HUES6 (cell line): Measurements from ENCODE around the gene ABL2.
"Not testable (repeated sequence)": the region's sequence is repeated elsewhere in the genome, so short reads cannot be mapped to it uniquely, and the experiment has no call there.

Source experiments
- H3K27ac ChIP-seq: 2 replicates; pipeline ENCODE4 v1.7.0; 2013; ENCODE audit warnings: low read depth, mild to moderate bottlenecking, low read length, inconsistent platforms
- H3K27me3 ChIP-seq: 2 replicates; pipeline ENCODE4 v1.6.1; 2013; ENCODE audit warnings: low read length; ENCODE audit not compliant: control insufficient read depth, insufficient read depth
- H3K36me3 ChIP-seq: 2 replicates; pipeline ENCODE4 v1.6.1; 2013; ENCODE audit warnings: low read length; ENCODE audit not compliant: control insufficient read depth, insufficient read depth
- H3K4me1 ChIP-seq: 2 replicates; pipeline ENCODE4 v1.6.1; 2013; ENCODE audit warnings: low read length; ENCODE audit not compliant: control insufficient read depth, insufficient read depth
- H3K4me3 ChIP-seq: 2 replicates; pipeline ENCODE4 v1.5.1; 2013; ENCODE audit warnings: low read depth, low read length
- H3K9ac ChIP-seq: one replicate; pipeline ENCODE4 v1.6.1; 2013; ENCODE audit warnings: mild to moderate bottlenecking, low read length
- H3K9me3 ChIP-seq: 2 replicates; pipeline ENCODE4 v1.6.1; 2013; ENCODE audit warnings: low read depth, low read length; ENCODE audit not compliant: control insufficient read depth, insufficient read depth

Gene ABL2

DNA sequence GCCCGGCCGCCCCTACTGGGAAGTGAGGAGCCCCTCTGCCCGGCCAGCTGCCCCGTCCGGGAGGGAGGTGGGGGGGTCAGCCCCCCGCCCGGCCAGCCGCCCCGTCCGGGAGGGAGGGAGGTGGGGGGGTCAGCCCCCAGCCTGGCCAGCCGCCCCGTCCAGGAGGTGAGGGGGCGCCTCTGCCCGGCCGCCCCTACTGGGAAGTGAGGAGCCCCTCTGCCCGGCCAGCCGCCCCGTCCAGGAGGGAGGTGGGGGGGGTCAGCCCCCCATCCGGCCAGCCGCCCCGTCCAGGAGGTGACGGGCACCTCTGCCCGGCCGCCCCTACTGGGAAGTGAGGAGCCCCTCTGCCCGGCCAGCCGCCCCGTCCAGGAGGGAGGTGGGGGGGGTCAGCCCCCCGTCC, 93.8 kb downstream of the ABL2 start:
- not testable (repeated sequence) for H3K9ac ChIP-seq, H3K27me3 ChIP-seq, H3K27ac ChIP-seq, H3K4me3 ChIP-seq, H3K4me1 ChIP-seq
- Histone ChIP-seq H3K36me3 (peaks cover 10% of the 10 kb centered on the region; the same call in 1 of the 2 replicates), H3K9me3 (peaks cover 19% of the 10 kb centered on the region)

DNA sequence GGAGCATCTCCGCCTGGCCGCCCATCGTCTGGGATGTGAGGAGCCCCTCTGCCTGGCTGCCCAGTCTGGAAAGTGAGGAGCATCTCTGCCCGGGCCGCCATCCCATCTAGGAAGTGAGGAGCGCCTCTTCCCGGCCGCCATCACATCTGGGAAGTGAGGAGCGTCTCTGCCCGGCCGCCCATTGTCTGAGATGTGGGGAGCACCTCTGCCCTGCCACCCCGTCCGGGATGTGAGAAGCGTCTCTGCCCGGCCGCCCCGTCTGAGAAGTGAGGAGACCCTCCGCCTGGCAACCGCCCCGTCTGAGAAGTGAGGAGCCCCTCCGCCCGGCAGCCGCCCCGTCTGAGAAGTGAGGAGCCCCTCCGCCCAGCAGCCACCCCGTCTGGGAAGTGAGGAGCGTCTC, 94.3 kb downstream of the ABL2 start:
- not testable (repeated sequence) for H3K4me3 ChIP-seq, H3K9ac ChIP-seq, H3K27me3 ChIP-seq, H3K27ac ChIP-seq, H3K4me1 ChIP-seq
- peaks cover 16% of the 10 kb centered on the region for H3K9me3 ChIP-seq
- peaks cover 12% of the 10 kb centered on the region for H3K36me3 ChIP-seq

DNA sequence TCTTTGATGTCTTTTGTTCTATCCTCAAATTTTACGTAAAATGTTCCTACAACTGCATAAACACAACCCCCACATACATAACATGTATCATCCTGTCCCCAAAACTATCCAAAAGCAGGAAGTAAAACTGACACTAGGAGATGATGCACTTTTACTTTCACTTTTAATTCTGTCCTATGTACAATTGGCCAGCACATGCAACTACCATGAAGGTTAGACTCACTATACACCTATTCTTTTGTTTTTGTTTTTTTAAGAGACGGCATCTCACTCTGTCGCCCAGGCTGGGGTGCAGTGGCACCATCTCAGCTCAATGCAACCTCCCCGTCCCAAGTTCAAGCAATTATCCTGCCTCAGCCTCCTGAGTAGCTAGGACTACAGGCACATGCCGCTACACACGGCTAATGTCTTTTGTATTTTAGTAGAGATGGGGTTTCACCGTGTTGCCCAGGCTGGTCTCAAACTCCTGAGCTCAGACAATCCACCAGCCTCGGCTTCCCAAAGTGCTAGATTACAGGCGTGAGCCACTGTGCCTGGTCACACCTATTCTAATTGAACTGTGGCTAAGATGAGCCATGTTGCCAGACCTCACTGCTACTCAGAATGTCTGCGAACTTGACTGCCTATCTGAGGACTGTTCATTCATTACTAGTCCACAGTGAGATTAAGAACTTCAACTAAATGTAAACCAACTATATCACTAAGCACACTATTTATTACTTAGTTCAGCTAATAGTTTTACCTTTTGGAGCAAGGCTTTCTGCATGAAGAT, 99.6 kb downstream of the ABL2 start:
- Histone ChIP-seq H3K4me1 (no peaks in the 10 kb centered on the region), H3K36me3 (peaks cover 29% of the 10 kb centered on the region), H3K27me3 (no peaks in the 10 kb centered on the region), H3K9me3 (peaks cover 3% of the 10 kb centered on the region; the same call in 1 of the 2 replicates), H3K9ac (no peak overlapping the region), H3K27ac (no peak overlapping the region), H3K4me3 (no peak overlapping the region)

DNA sequence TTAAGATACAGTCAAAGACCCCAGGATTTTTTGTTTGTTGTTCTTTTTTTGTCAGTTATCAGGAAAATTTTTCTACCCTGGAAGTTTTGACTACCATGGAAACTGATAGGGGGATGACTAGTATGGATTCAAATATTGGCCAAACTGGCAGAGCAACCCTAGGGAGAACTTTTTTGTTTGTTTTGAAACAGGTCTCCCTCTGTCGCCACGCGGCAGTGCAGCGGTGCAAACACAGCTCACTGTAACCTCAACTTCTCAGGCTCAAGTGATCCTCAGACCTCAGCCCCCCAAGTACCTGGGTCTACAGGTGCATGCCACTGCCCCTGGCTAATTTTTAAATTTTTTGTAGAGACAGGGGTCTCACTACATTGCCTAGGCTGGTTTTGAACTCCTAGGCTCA, 101.0 kb downstream of the ABL2 start:
- Histone ChIP-seq H3K4me3 (no peak overlapping the region), H3K36me3 (peaks cover 32% of the 10 kb centered on the region), H3K27me3 (no peaks in the 10 kb centered on the region), H3K9ac (no peak overlapping the region), H3K27ac (no peak overlapping the region), H3K9me3 (no peaks in the 10 kb centered on the region), H3K4me1 (no peaks in the 10 kb centered on the region)

DNA sequence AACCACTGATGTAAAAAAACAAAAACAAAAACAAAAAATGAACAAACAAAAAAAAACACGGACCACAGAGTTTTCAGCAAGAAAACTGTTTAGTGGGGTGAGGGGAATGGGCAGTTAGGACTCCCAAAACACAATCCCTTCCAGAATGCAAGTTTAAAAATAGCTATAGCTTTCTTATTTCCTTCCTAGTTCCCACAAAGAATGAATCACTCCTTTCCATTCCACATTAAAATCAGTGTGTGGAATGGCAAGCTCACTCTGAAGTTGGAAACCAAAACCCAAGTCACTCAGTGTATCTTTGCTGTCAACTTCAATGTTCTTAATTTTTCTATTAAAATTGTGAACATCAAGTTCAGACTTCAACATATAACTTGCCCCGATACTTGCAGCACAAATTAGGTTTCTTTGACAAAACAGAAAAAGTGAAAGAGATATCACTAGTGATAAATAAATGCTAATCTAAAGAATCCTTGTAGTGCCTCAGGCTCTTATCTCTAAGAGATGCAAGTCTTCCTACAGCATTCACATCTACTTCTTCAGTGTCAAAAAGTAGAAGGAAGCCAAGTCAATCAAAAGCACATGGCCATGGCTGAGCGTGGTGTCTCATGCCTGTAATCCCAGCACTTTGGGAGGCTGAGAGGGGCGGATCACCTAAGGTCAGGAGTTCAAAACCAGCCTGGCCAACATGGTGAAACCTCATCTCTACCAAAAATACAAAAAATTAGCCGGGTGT, 102.1 kb downstream of the ABL2 start:
- no peak overlapping the region for H3K4me3 ChIP-seq
- no peak overlapping the region for H3K27ac ChIP-seq
- no peak overlapping the region for H3K9ac ChIP-seq
- no peaks in the 10 kb centered on the region for H3K9me3 ChIP-seq
- H3K36me3 ChIP-seq: peaks cover 32% of the 10 kb centered on the region
- no peaks in the 10 kb centered on the region for H3K27me3 ChIP-seq
- H3K4me1 ChIP-seq: no peaks in the 10 kb centered on the region

DNA sequence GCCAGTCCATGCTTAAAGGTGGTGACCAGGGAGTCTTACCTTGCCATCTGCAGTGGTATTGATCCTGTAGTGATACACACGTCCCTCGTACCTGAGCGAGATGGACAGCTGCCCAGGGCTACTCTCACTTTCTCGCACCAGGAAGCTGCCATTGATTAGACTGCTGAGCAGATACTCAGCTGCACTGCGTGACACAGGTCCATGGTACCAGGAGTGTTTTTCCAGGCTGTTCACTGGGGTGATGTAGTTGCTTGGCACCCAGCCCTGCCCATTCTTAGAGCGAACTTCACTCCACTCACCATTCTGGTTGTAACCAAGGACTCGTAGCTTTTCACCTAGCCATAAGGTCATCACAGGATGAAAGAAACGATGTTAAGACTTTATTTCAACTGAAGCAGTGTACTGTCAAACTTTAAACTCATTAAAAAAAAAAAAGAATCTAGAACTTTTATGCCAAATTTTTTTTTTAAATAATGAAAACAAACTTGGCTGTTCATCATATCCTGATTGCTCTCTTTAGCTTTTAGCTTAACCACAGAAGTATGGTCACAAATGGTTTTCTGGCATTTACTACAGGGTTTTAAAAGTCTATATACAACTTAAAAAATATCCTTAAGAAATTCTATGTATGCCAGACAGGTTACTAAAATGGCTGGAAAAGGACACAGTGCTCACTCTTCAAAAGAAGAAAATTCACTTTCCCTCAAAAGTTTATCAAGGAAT, 103.0 kb downstream of the ABL2 start:
- Histone ChIP-seq H3K9ac (no peak overlapping the region), H3K36me3 (peaks cover 33% of the 10 kb centered on the region), H3K27ac (no peak overlapping the region), H3K4me1 (no peaks in the 10 kb centered on the region), H3K27me3 (no peaks in the 10 kb centered on the region), H3K9me3 (no peaks in the 10 kb centered on the region), H3K4me3 (no peak overlapping the region)

DNA sequence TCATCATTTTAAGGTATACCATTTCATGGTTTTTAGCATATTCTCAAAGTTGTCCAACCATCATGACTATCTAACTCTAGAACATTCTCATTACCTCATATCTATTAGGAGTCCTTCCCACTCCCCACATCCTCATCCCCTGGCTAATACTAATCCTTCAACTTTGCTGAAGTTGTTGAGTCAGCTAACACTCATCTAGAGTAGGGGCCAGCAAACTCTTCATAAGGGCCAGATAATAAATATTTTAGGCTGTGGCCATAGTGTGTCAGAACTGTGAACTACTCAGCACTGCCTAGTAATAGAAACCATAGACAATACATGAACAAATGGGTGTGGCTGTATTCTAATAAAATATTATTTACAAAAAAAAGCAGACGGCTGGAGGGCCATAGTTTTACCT, 104.6 kb downstream of the ABL2 start:
- H3K9ac ChIP-seq: no peak overlapping the region
- H3K9me3 ChIP-seq: no peaks in the 10 kb centered on the region
- no peak overlapping the region for H3K27ac ChIP-seq
- H3K4me3 ChIP-seq: no peak overlapping the region
- H3K36me3 ChIP-seq: peaks cover 25% of the 10 kb centered on the region
- H3K4me1 ChIP-seq: no peaks in the 10 kb centered on the region
- H3K27me3 ChIP-seq: no peaks in the 10 kb centered on the region

DNA sequence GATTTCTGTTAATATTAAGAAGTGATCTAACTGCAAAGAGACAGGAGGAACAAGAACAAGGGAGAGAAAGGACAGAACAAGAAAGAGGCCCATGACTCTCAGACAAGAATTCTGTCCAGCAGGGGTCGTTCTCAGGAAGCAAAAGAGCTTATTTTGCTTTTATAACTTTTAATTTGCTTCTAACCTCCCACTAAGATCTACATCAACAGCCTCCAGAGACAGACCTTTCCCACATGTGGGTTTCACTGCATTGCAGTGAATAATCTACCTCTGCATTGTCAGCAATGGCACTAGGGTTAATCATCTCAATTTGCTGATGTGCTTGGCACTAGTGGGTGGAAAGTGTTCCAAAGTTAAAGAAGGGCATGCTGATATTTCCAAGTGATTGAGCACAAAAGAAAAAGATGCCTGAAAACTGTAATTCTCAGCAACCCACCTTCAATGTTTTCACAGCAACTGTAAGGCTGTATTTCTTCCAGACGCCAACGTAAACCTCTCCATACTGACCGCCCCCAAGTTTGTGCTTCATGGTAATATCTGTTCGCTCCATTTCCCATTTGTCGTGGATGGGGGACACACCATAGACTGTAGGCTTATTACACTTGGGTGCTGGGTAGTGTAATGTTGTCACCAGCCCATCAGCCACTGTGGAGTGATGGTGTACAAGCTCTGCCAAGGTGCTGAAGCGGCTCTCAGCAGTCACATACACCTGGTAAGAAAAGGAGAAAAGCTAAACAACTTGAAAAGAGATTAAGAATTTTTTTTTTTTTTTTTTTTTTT, 108.1 kb downstream of the ABL2 start:
- no peak overlapping the region for H3K27ac ChIP-seq
- no peaks in the 10 kb centered on the region for H3K9me3 ChIP-seq
- H3K4me3 ChIP-seq: no peak overlapping the region
- no peak overlapping the region for H3K9ac ChIP-seq
- no peaks in the 10 kb centered on the region for H3K27me3 ChIP-seq
- H3K36me3 ChIP-seq: peaks cover 45% of the 10 kb centered on the region
- H3K4me1 ChIP-seq: peaks cover 3% of the 10 kb centered on the region; the same call in 1 of the 2 replicates

DNA sequence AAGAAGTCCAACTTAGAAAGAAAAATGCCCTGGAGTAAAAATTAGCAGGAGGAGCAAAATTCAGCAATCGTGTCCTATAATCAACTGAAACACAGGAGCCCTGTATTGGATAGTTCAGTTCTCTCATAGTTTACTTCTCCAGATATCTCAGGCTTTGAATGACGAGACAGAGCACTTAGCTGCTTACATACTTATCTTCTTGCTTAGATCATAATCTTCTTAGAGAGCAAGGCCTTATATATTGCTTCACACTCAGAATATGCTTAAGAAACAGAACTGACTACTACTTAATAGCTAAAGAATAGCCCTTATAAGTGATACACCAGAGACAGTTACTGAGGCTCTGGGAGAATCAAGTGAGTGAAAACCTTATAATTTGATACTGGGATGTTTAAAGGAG, 108.7 kb downstream of the ABL2 start:
- H3K27ac ChIP-seq: no peak overlapping the region
- H3K9me3 ChIP-seq: no peaks in the 10 kb centered on the region
- H3K4me3 ChIP-seq: no peak overlapping the region
- no peaks in the 10 kb centered on the region for H3K27me3 ChIP-seq
- peaks cover 40% of the 10 kb centered on the region for H3K36me3 ChIP-seq
- H3K4me1 ChIP-seq: peaks cover 3% of the 10 kb centered on the region; the same call in 1 of the 2 replicates
- no peak overlapping the region for H3K9ac ChIP-seq

DNA sequence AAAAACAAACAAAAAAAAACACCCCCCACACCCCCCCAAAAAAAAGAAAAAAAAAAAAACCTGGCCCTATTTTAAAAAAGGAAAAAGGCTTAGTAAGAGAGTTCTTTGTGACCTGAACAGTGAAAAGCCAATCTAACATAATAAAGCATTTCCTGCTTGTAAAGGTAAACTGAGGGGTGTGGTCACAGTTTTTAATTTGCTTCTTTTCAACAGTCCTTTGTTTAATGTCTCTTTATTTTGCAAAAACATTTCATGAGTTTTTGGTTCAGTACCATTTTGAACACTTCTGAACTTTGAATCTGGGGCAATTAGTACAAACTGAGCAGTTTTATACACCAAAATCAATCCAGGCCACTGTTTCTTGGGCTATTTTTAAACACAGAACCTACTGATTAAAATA, 110.0 kb downstream of the ABL2 start:
- no peak overlapping the region for H3K9ac ChIP-seq
- H3K27ac ChIP-seq: peak overlapping the region; percentile 57; the same call in 1 of the 2 replicates
- no peaks in the 10 kb centered on the region for H3K9me3 ChIP-seq
- H3K4me1 ChIP-seq: peaks cover 3% of the 10 kb centered on the region; the same call in 1 of the 2 replicates
- H3K36me3 ChIP-seq: peaks cover 31% of the 10 kb centered on the region
- H3K4me3 ChIP-seq: no peak overlapping the region
- no peaks in the 10 kb centered on the region for H3K27me3 ChIP-seq
